Muscle layer of duodenum (tissue), 2 donors: Measurements from ENCODE around the gene PREB.

ENCODE experiments used
- H3K27ac ChIP-seq: one replicate; pipeline ENCODE4 v1.7.0; 2013; ENCODE audit warnings: mild to moderate bottlenecking, low read length
- H3K27me3 ChIP-seq: one replicate; pipeline ENCODE4 v1.7.0; 2013; ENCODE audit warnings: low read depth, mild to moderate bottlenecking, control low read depth, low read length
- H3K36me3 ChIP-seq, 2 donors: one replicate each; pipeline ENCODE4 v1.7.0; 2013; ENCODE audit warnings: low read length in 2 of 2, control low read depth in 1 of 2, mild to moderate bottlenecking in 1 of 2; ENCODE audit not compliant: insufficient read depth in 2 of 2, control insufficient read depth in 1 of 2
- H3K4me1 ChIP-seq, 2 donors: one replicate each; pipeline ENCODE4 v1.7.0; 2013; ENCODE audit warnings: low read length in 2 of 2, mild to moderate bottlenecking in 2 of 2, control low read depth in 1 of 2, moderate library complexity in 1 of 2; ENCODE audit not compliant: insufficient read depth in 2 of 2, control insufficient read depth in 1 of 2
- H3K4me3 ChIP-seq, 2 donors: one replicate each; pipeline ENCODE4 v1.7.0; 2013; ENCODE audit warnings: low read length in 2 of 2, low read depth in 1 of 2, mild to moderate bottlenecking in 1 of 2
- H3K9me3 ChIP-seq, 2 donors: one replicate each; pipeline ENCODE4 v1.7.0; 2013; ENCODE audit warnings: low read length in 2 of 2, control low read depth in 1 of 2, mild to moderate bottlenecking in 1 of 2; ENCODE audit not compliant: control insufficient read depth in 1 of 2
- donor health status: healthy.

The PREB gene

GRCh38 chr2:27170581-27171337 lies 36.3 kb upstream of the PREB start:
- Histone ChIP-seq H3K36me3 (no peaks in the 10 kb centered on the region), H3K4me3 (no peak overlapping the region), H3K9me3 (no peaks in the 10 kb centered on the region), H3K27me3 (no peaks in the 10 kb centered on the region), H3K27ac (no peak overlapping the region), H3K4me1 (peaks cover 0 to 3% of the 10 kb centered on the region in 2 donors)

- Histone ChIP-seq H3K27me3 (no peaks in the 10 kb centered on the region), H3K27ac (no peak overlapping the region), H3K36me3 (no peaks in the 10 kb centered on the region), H3K4me1 (peaks cover 0 to 3% of the 10 kb centered on the region in 2 donors), H3K4me3 (no peak overlapping the region), H3K9me3 (no peaks in the 10 kb centered on the region)
Observed at GRCh38 chr2:27164960-27165763, 30.7 kb upstream of the PREB start.

- Histone ChIP-seq H3K27me3 (no peaks in the 10 kb centered on the region), H3K36me3 (no peaks in the 10 kb centered on the region), H3K9me3 (no peaks in the 10 kb centered on the region), H3K4me3 (peak overlapping the region in 1 of 2 donors; percentile 23), H3K4me1 (no peaks in the 10 kb centered on the region), H3K27ac (peak overlapping the region; percentile 5)
Observed at GRCh38 chr2:27162151-27163121, 28.0 kb upstream of the PREB start.

GRCh38 chr2:27160191-27160590 lies 25.8 kb upstream of the PREB start:
- no peaks in the 10 kb centered on the region for H3K4me1 ChIP-seq
- no peak overlapping the region for H3K27ac ChIP-seq
- no peaks in the 10 kb centered on the region for H3K27me3 ChIP-seq
- H3K9me3 ChIP-seq = no peaks in the 10 kb centered on the region
- no peaks in the 10 kb centered on the region for H3K36me3 ChIP-seq
- no peak overlapping the region for H3K4me3 ChIP-seq

- H3K4me3 ChIP-seq = no peak overlapping the region
- H3K27ac ChIP-seq = no peak overlapping the region
- no peaks in the 10 kb centered on the region for H3K27me3 ChIP-seq
- H3K9me3 ChIP-seq = no peaks in the 10 kb centered on the region
- no peaks in the 10 kb centered on the region for H3K36me3 ChIP-seq
- H3K4me1 ChIP-seq = no peaks in the 10 kb centered on the region
Observed at GRCh38 chr2:27159271-27159670, 24.8 kb upstream of the PREB start.

GRCh38 chr2:27158468-27158867 lies 24.0 kb upstream of the PREB start:
- H3K4me3 ChIP-seq = no peak overlapping the region
- no peak overlapping the region for H3K27ac ChIP-seq
- H3K4me1 ChIP-seq = no peaks in the 10 kb centered on the region
- H3K9me3 ChIP-seq = no peaks in the 10 kb centered on the region
- H3K27me3 ChIP-seq = no peaks in the 10 kb centered on the region
- no peaks in the 10 kb centered on the region for H3K36me3 ChIP-seq

- H3K36me3 ChIP-seq = no peaks in the 10 kb centered on the region
- H3K27me3 ChIP-seq = no peaks in the 10 kb centered on the region
- no peaks in the 10 kb centered on the region for H3K9me3 ChIP-seq
- H3K4me1 ChIP-seq = no peaks in the 10 kb centered on the region
- no peak overlapping the region for H3K27ac ChIP-seq
- no peak overlapping the region for H3K4me3 ChIP-seq
Observed at GRCh38 chr2:27155069-27155520, 20.7 kb upstream of the PREB start.

GRCh38 chr2:27154488-27154887 lies 20.1 kb upstream of the PREB start:
- Histone ChIP-seq H3K27ac (no peak overlapping the region), H3K9me3 (no peaks in the 10 kb centered on the region), H3K4me1 (no peaks in the 10 kb centered on the region), H3K4me3 (no peak overlapping the region), H3K27me3 (no peaks in the 10 kb centered on the region), H3K36me3 (no peaks in the 10 kb centered on the region)

GRCh38 chr2:27152796-27153464 lies 18.5 kb upstream of the PREB start:
- Histone ChIP-seq H3K27ac (no peak overlapping the region), H3K9me3 (no peaks in the 10 kb centered on the region), H3K27me3 (no peaks in the 10 kb centered on the region), H3K36me3 (no peaks in the 10 kb centered on the region), H3K4me1 (no peaks in the 10 kb centered on the region), H3K4me3 (no peak overlapping the region)

GRCh38 chr2:27152102-27152795 lies 17.8 kb upstream of the PREB start:
- H3K27me3 ChIP-seq = no peaks in the 10 kb centered on the region
- no peaks in the 10 kb centered on the region for H3K36me3 ChIP-seq
- H3K9me3 ChIP-seq = no peaks in the 10 kb centered on the region
- H3K4me3 ChIP-seq = no peak overlapping the region
- H3K4me1 ChIP-seq = no peaks in the 10 kb centered on the region
- no peak overlapping the region for H3K27ac ChIP-seq
